H1 (cell line): Measurements from ENCODE around the gene TMA7. TPM values are rescaled to one million over a fixed set of nuclear protein-coding genes. Genes with fewer than 3 reads are reported as not detected.

Experiments used
- ASH2L ChIP-seq: fragments of 200-600, 300-600 bp; sonication (generic); IDR thresholded peaks from one replicate; pipeline ENCODE4 v1.7.1; 2017; ENCODE audit warnings: low read length
- BRCA1 ChIP-seq: IDR thresholded peaks from 2 replicates; pipeline ENCODE4 v1.6.1; 2012; ENCODE audit warnings: low read depth, low read length, improper control_type of control experiment
- CBX5 ChIP-seq: fragments of 300-800, 300-1000 bp; sonication (generic); IDR thresholded peaks from 2 replicates; pipeline ENCODE4 v1.7.1; 2016; ENCODE audit warnings: antibody characterized with exemption, low read length, low read depth
- CEBPB ChIP-seq: IDR thresholded peaks from 2 replicates; pipeline ENCODE4 v1.6.1; 2012; ENCODE audit warnings: low read depth, low read length
- CHD1 ChIP-seq: IDR thresholded peaks from 2 replicates; pipeline ENCODE4 v1.6.1; 2012; ENCODE audit warnings: low read depth, low read length, improper control_type of control experiment
- E2F6 ChIP-seq: IDR thresholded peaks from 2 replicates; pipeline ENCODE4 v1.6.1; 2012; ENCODE audit warnings: inconsistent platforms
- EP300 ChIP-seq, 2 experiments: IDR thresholded peaks; 1 replicate in 1 of 2; 2 replicates in 1 of 2; pipeline ENCODE4 v1.6.1; 2011 to 2012; ENCODE audit warnings: low read depth in 2 of 2, low read length in 2 of 2, mild to moderate bottlenecking in 2 of 2, borderline replicate concordance in 1 of 2, inconsistent platforms in 1 of 2, moderate library complexity in 1 of 2
- EZH2 ChIP-seq: fragments of 200-600 bp; sonication (generic); IDR thresholded peaks from 2 replicates; pipeline ENCODE4 v1.7.1; 2012; ENCODE audit warnings: low read depth, mild to moderate bottlenecking, moderate library complexity, low read length, inconsistent platforms; ENCODE audit not compliant: severe bottlenecking
- FOSL1 ChIP-seq: IDR thresholded peaks from 2 replicates; pipeline ENCODE4 v1.6.1; 2011; ENCODE audit warnings: mild to moderate bottlenecking, low read depth, low read length, moderate library complexity; ENCODE audit not compliant: insufficient read depth
- GABPA ChIP-seq: IDR thresholded peaks from 2 replicates; pipeline ENCODE4 v1.6.1; 2011; ENCODE audit warnings: mild to moderate bottlenecking, low read length, moderate library complexity, borderline replicate concordance; ENCODE audit not compliant: insufficient read depth
- HDAC6 ChIP-seq: IDR thresholded peaks from one replicate; pipeline ENCODE4 v1.7.1; 2012; ENCODE audit warnings: low read depth, mild to moderate bottlenecking, inconsistent platforms, low read length, moderate library complexity
- KDM4A ChIP-seq: IDR thresholded peaks from one replicate; pipeline ENCODE4 v1.7.1; 2012; ENCODE audit warnings: low read depth, mild to moderate bottlenecking, moderate library complexity, low read length, inconsistent platforms; ENCODE audit not compliant: severe bottlenecking
- MAFK ChIP-seq: IDR thresholded peaks from 2 replicates; pipeline ENCODE4 v1.6.1; 2012; ENCODE audit warnings: low read depth, mild to moderate bottlenecking, improper control_type of control experiment, low read length
- NRF1 ChIP-seq: IDR thresholded peaks from 2 replicates; pipeline ENCODE4 v1.6.1; 2011; ENCODE audit warnings: mild to moderate bottlenecking, low read depth, low read length, improper control_type of control experiment
- PHF8 ChIP-seq: fragments of 200-600 bp; sonication (generic); conservative IDR thresholded peaks from 2 replicates; pipeline ENCODE4 v1.7.1; 2012; ENCODE audit warnings: low read depth, mild to moderate bottlenecking, inconsistent platforms, low read length, moderate library complexity
- RFX5 ChIP-seq: IDR thresholded peaks from 2 replicates; pipeline ENCODE4 v1.6.1; 2011; ENCODE audit warnings: low read depth, low read length, improper control_type of control experiment, borderline replicate concordance
- SIRT6 ChIP-seq: IDR thresholded peaks from one replicate; pipeline ENCODE4 v1.7.1; 2012; ENCODE audit warnings: low read length, inconsistent platforms
- TAF1 ChIP-seq: IDR thresholded peaks from 2 replicates; pipeline ENCODE4 v1.6.1; 2011; ENCODE audit warnings: mild to moderate bottlenecking, low read depth, low read length
- TCF12 ChIP-seq: IDR thresholded peaks from 2 replicates; pipeline ENCODE4 v1.6.1; 2011; ENCODE audit warnings: low read depth, mild to moderate bottlenecking, low read length
- TEAD4 ChIP-seq: IDR thresholded peaks from 2 replicates; pipeline ENCODE4 v1.6.1; 2012; ENCODE audit warnings: low read depth, low read length, inconsistent platforms, mixed read lengths
- USF2 ChIP-seq: IDR thresholded peaks from 2 replicates; pipeline ENCODE4 v1.6.1; 2011; ENCODE audit warnings: low read length, improper control_type of control experiment
- polyA plus RNA-seq, 7 experiments: library from polyadenylated mRNA; depleted of rRNA in 3 of 7; stranded (reverse) in 5 of 7; unstranded in 2 of 7; fragments of >200 nt in 5 of 7; fragments of 200-250 nt in 2 of 7; gene quantifications; 1 replicate in 5 of 7; 2 replicates in 1 of 7; 4 replicates in 1 of 7; pipeline versions ENCODE4 v1.2.1 to v1.2.3, GENCODE V29; 2011 to 2013; ENCODE audit warnings: missing spikeins in 2 of 7, mixed read lengths in 2 of 7
- total RNA-seq: library from RNA; stranded (reverse); fragmentation: NEBNext Ultra II Directional; extraction: Animal tissue kit (Norgen Biotek cat#: 25700); gene quantifications from 2 replicates; pipeline ENCODE4 v1.2.1, GENCODE V29; 2021
- TF ChIP-seq, protein P1 (sequence below): IDR thresholded peaks from 2 replicates; pipeline ENCODE4 v1.6.1; 2011; ENCODE audit warnings: low read depth, mild to moderate bottlenecking, low read length; ENCODE audit not compliant: insufficient read depth

The TMA7 gene
- total and polyA plus RNA-seq, 2 of the 8 experiments (the other 6 are each of a cell fraction or from before 2014, with no cell fraction given): 138 to 305 TPM

DNA sequence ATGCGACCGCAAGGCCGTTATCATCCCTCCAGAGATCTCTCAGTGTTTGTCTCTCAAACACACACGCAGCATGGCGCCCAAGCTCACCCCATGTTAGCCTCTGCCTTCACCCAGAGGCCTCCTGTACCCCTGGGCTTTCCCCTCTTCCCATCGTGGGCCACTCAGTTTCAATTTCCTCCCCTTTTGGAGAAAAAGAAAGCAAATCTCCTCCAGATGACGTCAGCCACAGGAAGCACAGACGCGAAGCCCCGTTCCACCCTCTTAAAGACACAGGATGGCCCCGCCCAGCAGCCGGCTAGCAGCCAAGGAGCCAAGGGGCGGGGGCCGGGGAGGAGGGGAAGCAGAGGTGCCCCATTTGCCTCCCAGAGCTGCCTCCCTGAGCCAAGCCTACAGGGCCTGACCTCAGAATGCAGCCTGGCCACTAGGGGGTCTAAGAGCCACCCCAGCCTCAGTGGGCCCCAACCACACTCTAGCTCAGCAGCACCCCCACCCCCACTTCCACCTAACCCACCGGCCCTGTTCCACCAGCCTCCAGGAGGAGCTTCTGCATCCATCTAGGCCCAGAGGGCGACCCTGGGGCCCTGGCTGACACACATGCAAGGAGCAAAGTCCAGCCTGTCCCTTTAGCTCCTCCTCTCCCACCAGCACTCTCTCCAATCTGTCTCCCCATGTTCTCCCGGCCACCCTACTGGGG lies 33.0 kb downstream of the TMA7 start (continued):
- TF ChIP-seq NRF1 (no peak), HDAC6 (no peak), EP300 (IDR thresholded peaks at IDR 0.05; ENCODE audit: borderline replicate concordance in 1 of 2, low read depth in 2 of 2, low read length in 2 of 2) (no peak), TCF12 (0 out of 2 replicates have a peak, but pooled peaks have one; percentile 4), CBX5 (no peak), SIRT6 (no peak), USF2 (no peak), E2F6 (no peak), CHD1 (no peak), PHF8 (peak; percentile 50), MAFK (peak; percentile 2; the same call in 1 of the 2 replicates), KDM4A (no peak), GABPA (no peak; the same call in 1 of the 2 replicates), TEAD4 (peak; percentile 8; the same call in 1 of the 2 replicates), EZH2 (no peak), BRCA1 (no peak), RFX5 (no peak), TAF1 (peak; percentile 62), ASH2L (no peak), FOSL1 (no peak), CEBPB (no peak)
- TF ChIP-seq, protein P1, sequence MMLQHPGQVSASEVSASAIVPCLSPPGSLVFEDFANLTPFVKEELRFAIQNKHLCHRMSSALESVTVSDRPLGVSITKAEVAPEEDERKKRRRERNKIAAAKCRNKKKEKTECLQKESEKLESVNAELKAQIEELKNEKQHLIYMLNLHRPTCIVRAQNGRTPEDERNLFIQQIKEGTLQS: 0 out of 2 replicates have a peak, but pooled peaks have one; percentile 19
